Measurements from ENCODE around the gene MRTO4.
A peak's percentile ranks its signal among the peaks of the same experiment; 100 is the strongest.
"Not testable (repeated sequence)": the region's sequence is repeated elsewhere in the genome, so short reads cannot be mapped to it uniquely, and the experiment has no call there.

MRTO4 gene

DNA sequence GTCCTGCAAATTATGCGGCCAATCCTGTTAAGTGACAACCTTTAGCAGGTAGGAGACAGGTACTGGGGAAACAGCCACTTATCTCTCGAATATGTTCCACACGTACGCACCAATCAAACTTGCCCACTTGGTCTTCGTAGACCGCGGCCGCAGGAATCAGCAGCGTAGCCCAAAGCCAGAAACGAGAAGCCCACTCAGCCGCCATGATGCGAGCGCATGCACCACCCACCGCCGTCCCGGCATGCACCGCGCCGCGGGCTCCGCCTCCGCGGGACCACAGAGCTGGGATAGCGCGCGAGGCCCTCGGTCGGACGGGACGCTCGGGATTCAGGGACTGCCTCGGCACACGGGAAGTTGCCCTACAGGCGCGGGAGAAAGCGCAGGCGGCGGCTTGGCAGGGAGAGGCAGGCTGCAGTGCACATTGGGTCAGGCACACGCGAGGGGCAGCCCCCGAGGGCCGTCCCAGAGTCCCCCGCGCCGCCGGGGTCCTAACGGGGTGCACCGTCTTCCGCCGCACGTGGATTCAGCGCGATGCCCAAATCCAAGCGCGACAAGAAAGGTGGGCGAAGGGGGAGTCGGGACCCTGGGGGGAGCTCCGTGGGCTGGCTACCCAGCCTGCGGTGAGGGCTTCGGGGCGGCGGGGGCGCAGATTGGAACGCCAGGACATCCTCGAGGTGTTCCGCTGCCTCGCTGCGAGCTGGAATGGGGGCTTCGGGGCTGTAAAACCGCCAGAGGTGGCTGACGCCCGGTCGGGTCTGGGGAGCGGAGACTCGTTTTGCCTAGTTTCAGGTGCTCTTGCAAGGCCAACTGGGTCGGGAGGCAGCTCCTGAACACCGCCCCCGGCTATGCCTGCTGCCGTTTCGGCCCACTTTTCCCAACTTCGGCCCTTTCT, at the start of gene MRTO4, which contains the start of gene EMC1:
MRTO4 (plus strand) TSS at position 501 of the 892 bp plus-strand sequence; CDS start at position 532, 31 bp downstream.
EMC1 (minus strand) TSS at position 220 of the 892 bp plus-strand sequence; CDS start at position 205, 15 bp downstream.
- peak; percentile 77 for DNase-seq (ENCODE audit: low read depth)

DNA sequence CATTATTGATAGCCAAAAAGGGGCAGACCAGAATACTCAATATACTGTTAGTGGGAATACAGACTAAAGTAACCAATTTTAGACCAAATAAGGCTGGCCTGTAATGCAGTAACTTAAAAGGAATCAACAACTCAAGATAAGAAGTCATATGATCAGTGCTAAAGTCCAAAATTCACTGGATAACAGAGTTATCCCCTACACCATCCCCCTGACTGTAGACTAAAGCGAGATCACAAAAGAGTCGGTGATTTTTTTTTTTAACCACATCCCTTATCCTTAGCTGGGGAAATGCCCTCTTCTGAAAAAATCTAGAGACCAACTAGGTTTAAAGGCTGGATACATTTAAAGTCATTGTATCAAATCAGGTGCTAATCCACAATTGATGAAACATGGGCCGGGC, 49.2 kb upstream of the MRTO4 start:
- no peak for DNase-seq (ENCODE audit: low read depth)

DNA sequence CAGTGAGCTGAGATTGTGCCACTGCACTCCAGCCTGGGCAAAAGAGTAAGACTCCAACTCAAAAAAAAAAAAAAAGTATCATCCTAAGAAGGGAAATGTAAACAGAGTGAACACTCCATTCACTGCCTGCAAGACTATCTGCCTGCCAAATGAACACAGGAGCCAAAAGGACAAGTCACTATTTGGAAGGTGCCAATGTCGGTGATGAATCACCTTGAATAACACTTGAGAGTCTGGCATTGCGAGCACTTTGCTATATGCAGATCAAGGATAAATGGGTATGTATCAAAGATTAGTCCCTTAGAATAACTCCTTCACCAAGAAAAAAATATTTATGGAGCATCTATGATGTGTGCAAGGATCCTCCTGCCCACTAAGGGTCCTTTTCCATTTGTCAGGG, 48.2 kb upstream of the MRTO4 start:
- DNase-seq (ENCODE audit: low read depth), result peak; percentile 31

DNA sequence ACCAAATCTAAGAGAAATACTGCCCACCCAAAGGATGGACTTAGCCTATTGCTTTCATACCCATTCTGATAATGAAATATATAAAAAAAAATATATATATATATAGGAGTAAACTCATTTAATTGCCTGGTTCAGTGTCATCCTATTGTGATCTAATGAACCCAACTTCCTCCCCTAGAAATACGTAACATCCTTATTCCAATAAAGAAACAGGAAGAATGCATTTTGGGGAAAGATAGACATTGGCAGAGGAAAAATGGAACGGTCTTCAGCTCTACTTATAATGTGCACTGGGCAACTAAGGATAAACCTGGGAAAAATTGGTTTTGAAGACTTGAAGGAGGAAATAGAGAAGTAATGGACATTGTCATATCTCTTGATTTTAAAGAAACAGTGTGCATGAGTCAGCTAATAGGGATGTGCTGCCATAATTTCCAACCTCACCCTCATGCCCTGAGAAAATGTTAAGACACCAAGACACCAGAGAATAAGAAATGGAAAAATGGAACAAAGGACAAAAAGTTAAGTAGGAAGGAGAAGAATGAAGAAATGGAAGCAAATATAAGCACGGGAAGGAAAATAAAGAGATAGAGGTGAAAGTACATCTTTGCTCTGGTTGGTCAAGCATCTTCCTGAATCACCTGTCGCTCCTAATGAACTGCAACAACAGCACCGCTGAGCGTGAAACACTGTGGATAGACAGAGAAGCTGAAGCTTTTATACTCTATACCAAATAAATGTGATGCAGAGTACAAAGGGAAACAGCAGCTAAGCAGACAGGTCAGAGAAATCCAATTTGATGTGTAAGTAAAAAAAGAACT, 46.9 kb upstream of the MRTO4 start:
- DNase-seq (ENCODE audit: low read depth), result no peak

DNA sequence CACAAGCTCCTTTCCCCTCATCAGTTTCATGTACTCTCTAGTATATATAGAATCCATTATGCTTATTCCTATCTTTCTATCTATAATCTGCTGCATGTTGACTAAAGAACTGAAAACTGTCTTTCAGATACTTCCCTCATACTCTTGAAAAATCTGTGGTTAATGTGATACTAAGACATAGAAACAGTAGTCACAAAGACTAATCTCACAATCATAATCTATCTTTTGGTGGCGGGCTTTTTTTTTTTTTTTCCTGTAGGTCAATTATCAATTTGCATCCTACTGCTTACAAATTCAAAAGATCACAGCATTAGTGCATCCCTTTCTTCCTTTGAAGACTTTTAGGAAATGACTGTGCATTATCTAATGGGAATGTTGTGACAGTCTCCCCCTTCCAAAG, 46.2 kb upstream of the MRTO4 start:
- DNase-seq (ENCODE audit: low read depth), result no peak

DNA sequence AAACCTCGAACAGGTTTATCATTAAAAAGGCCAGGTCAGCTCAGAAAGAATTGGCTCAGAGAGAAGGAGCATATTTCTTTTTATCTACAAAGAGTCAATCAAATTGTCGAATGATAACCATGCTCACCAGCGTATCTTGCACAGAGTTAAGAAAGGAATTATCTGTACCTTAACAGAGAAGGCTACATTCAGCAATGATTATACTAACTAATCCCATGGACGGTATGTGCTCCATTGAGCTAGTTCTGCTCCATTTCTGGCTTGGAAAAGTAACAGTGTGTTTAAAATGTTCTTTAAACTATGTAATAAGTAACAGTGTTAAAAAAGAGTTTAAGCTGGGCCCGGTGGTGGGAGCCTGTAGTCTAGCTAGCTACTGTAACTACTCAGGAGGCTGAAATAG, 45.8 kb upstream of the MRTO4 start:
- DNase-seq (ENCODE audit: low read depth), result no peak

DNA sequence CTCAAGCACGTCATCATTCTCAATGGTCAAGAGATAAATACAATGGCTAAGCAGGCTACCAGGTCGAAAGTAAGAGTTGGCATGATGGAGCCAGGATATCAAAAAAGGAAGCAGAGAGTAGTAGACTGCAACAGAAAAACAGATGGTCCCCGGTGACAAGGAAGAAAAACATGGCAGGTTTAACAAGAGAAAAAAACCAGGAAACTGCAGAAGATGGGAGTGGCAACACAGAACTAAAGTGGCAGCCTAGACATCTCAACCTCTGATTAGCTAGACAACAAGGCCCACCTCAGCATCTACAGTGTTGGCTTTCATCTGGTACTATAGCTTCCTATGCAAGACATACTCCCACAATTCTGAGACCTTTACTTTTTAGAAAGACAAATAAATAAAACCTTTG, 44.7 kb upstream of the MRTO4 start:
- DNase-seq (ENCODE audit: low read depth), result no peak

DNA sequence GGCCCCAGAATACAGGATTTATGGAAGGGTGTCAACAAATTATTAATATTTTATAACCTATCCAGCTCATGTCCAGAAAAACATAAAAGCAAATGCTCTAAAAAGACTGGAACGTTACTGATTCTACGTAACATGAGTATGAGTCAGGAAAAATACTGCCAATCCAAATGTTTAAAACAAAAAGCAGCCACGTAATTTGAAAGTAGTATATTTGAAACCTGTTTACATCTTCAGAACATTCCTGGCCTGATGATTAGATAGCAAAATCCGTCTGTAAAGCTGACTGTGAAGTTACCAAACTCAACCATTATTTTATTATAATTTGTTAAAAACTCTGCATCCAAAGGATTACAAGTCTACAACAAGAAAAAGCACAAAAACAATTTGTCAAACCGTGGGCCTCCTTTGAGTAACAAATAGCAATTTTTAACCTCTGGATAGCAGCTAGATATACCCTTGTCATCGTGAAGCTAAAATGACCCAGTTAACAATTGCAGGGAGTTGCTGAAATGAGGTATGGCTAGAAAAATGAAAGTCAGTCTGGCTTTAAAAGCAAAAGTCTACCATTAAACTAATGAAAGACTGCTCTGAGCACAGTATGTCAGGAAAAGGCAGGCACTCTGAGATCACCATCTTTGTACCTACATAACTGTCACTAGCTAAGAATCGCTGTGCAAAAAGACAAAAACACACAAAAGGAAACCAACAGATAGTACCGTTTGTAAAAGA, 42.7 kb upstream of the MRTO4 start:
- peak; percentile 20 for DNase-seq (ENCODE audit: low read depth)

DNA sequence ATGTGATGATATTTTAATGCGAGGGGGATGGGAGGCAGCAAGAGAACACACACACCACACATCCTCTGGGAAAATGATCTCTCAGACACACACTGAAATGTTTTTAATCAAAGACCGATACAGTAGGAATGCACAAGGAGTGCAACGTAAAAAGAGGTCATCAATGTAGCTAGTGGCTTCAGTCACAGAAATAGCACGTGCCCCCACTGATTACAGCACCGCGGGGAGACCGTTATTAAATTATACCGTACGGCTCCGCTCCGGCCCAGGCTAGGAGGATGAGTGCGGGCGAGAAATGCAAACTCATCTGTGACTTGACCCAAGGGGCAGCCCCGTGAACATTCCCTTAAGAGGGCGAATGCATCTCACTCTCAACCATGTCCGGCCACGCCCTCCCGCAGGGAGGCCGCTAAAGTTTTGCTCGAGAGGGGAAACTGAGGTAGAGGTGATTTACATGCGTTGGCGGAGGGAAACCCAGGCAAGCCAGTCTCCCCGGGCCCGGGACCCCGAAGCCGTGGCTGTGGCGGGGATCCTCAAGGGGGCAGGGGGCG, 42.1 kb upstream of the MRTO4 start:
- DNase-seq (ENCODE audit: low read depth), result peak; percentile 17

DNA sequence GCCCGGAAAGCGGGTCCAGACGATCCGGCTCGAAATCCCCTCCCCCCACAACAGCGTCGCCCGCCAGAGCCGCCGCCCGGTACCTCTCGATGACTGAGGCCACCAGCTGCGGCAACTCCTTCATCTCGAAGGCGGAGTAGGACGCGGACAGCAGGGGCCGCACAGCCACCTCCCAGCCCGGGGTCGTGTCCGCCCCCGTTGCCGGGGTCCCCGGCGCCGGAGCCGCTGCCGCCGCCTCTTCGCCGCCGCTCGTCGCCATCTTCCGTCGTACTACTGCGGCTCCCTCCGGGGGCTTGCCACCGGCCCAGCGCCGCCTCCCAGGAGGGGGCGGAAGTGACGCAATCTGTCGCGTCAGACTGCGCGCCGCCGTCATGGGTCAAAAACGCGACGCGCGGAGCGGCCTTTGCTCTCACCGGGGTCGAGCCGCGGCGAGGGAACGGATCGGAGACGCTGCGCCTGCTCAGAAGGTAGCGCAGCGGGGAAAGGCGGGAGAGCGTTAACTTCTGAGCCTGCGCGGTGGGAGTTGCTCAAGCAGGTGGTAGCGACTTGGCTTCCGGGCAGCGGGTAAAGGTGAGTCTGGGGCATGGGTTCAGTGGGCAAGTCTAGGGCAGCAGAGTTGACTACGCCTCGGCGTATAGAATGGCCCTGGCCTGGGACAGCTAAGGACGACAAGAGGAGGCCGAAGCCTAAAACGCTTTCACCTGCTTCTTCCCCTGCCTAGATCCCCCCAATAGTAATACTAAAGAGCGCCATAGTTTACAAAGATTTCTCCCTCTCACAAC, 41.4 kb upstream of the MRTO4 start, which contains the start of gene UBR4:
UBR4 (minus strand) TSS at position 277 of the 782 bp plus-strand sequence; CDS start at position 259, 18 bp downstream.
- peak; percentile 87 for DNase-seq (ENCODE audit: low read depth)

DNA sequence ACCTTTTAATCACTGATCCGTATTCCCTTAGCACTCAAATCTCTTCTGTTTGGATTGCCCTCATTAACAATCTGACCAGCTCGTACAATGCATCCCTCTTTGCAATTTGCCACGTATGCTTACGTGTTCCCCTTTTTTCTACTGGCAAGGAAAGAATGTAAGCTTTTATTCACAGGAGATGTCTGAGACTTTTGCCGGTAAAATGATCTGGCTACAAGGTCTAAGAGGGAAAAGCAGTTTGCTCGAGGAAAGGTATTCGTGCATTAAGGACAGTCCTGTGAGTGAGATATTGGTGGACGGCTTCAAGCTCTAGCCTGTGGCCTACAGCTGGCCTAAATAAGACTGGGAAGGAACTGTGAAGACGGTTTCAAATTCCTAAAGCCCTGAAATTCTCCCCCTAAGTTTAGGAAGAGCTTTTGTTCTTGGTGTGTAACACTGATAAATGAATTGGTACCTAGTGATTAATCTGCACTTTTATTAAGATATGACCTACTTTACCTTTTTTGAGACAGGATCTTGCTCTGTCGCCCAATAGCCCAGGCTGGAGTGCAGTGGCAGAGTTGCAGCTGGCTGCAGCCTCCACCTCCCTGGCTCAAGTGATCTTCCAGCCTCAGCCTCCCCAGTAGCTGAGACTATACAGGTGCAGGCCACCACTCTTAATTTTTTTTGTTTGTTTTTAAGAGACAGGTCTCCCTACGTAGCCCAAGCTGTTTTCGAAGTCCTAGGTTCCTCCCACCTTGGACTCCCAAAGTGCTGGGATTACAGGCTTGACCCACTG, 40.6 kb upstream of the MRTO4 start:
- peak; percentile 15 for DNase-seq (ENCODE audit: low read depth)

DNA sequence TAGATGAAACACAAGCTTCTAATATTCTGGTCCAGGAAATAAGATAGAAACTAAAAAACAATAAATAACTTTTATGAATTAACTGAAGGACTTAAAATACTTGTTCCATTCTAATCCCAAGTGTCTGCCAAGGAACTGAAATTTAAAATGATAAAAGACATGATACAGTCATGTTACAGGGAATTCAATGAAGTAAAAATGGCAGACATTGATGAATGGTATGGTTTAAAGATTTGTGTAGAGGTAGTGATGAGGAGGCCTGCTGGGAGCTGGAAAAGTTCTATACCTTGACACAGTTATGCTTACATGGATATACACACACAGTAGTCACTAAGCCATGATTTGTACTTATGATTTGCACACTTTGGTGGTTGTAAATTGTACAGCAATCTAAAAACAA, 39.4 kb upstream of the MRTO4 start:
- DNase-seq (ENCODE audit: low read depth), result no peak

DNA sequence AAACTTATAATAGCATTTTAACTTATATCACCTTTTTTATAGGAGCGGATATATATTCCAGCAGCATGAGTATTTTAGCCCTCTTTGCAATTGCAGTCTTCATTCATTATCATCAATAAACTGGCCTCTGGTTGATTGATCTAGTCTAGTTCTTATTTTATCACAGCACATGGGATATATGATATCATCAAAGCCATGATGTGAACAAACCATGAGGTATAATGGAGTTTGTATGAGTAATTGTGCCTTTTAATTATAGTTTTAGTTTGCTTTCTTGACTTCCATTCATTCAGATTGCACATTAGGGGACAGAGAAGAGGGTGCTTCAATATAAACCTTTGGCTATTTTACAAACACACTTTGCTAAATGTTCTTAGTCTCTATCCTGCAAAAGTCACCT, 38.0 kb upstream of the MRTO4 start:
- DNase-seq (ENCODE audit: low read depth), result no peak

DNA sequence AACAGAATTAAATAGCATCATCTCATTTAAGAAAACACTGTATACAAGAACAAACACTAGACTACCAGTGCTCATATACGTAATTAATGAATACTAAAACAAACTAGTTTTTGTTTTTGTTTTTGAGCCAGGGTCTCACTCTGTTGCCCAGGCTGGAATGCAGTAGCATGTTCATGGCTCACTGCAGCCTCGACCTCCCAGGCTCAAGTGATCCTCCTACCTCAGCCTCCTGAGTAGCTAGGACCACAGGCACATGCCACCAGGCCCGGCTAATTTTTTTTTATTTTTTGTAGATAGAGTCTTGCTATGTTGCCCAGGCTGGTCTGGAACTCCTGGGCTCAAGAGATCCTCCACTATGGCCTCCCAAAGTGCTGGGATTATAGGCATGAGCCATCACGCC, 35.0 kb upstream of the MRTO4 start:
- not testable (repeated sequence) for DNase-seq (ENCODE audit: low read depth)

DNA sequence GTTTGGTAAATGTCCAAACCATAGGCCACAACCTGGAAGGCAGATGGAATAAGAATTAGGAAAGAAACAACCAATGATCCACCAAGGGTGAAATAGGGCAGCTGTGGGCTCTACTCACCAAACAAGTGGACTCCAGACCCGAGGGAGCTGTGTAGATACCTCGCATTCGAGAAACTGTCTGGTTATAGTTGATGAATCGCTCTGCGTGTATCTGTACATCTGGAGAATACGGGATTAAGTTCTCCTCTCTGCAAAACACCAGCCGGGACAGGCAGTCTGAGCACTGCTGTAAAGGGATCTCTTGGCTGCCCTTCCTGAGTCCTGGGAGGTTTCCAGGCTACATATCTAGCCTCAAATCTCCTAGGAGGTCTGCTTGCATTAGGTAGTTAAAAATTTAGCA, 32.2 kb upstream of the MRTO4 start:
- DNase-seq (ENCODE audit: low read depth), result no peak

DNA sequence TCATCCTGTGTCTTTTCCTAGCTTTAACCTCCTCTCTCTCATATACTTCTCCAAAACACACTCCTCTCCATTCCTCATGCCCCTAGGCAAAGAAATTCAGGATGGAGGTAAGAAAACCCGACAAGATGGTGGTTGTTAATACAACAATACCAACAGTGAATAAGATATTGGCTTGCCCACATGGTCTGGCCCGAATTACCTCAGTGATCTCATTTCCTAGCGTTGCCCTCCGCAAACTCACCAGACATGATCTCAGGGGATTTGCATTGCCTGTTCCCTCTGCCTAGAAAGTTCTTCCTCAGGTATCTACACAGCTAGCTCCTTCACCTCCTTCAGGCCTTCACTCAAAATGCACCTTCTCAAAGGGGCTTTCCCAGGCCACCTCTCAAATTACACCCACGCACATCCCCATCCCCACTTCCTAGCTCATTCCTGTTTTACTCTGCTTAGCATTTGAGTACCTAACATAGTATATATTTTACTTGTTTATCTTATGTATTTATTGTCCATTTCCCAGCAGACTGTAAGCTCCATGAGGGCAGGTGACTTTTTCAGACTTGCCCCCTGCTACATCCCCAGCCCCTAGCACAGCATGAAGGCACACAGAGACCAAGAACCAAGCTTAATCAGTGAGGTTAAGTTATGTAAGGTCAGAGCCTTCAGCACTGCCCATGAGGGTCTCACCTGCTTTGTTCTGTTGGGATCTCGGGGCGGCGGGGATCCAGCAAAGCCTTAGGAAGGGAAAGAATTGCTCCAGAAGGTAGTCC, 31.3 kb upstream of the MRTO4 start:
- no peak for DNase-seq (ENCODE audit: low read depth)

DNA sequence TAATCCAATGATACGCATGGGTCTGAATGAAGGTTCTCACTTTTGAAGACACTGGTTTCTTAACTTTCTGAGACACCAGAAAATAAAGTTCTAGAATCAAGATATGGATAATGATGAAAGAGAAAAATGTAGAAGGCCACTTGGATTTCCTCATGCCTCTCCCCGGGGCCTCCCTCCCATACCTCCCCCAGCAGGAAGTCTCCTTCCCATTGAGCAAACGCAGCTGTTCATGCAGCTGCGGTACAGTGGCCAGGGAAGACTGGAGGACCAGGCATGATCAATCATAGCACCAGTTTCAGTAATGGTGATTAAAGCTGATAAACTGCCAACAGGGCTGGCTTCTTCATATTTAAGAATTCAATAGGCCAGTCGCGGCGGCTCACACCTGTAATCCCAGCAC, 30.6 kb upstream of the MRTO4 start:
- DNase-seq (ENCODE audit: low read depth), result no peak

DNA sequence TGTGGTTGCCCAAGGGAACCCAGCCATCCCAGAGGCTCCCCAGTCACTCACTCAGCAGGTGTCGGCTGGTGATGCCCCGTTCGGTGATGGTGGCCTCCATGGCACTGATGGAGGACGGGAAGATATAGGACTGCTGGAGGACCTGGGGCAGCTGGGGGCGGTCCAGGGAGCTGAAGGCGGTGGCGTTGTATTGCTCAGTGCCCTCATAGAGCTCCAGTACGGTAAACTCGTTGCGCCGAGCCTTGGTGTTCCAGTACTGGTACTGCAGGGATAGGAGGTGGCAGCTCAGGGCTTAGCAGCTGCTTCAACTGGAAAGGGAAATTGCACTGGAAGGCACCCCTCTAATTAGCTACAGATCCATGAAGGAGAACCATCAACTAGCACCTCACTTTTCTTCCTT, 29.0 kb upstream of the MRTO4 start:
- DNase-seq (ENCODE audit: low read depth), result no peak

Measured in HS-27A (cell line).